Mucosa of descending colon (tissue), 3 donors: ENCODE results near the gene SIGLEC1. TPM values are rescaled to one million over a fixed set of nuclear protein-coding genes. Genes with fewer than 3 reads are reported as not detected.

Source experiments
- ATAC-seq: fragments of 200-7000 bp; cut with Tn5 transposase; one replicate; pipeline ENCODE4 v1.9.1; 2020; ENCODE audit warnings: mild to moderate bottlenecking, moderate library complexity
- DNase-seq, 3 donors: peaks; one replicate each; pipeline ENCODE4 v3.0.0-alpha.2; 2020
- H3K36me3 ChIP-seq: fragments of 200-600 bp; one replicate; pipeline ENCODE4 v1.8.0; 2021; ENCODE audit warnings: low read depth, mild to moderate bottlenecking
- H3K4me1 ChIP-seq: fragments of 200-600 bp; one replicate; pipeline ENCODE4 v1.8.0; 2021; ENCODE audit warnings: low read depth, mild to moderate bottlenecking
- H3K4me3 ChIP-seq: fragments of 200-600 bp; one replicate; pipeline ENCODE4 v1.8.0; 2021; ENCODE audit warnings: mild to moderate bottlenecking
- H3K9me3 ChIP-seq: fragments of 200-600 bp; one replicate; pipeline ENCODE4 v1.8.0; 2021; ENCODE audit warnings: mild to moderate bottlenecking
- intact Hi-C, 2 donors: fragments of 100-400 bp; cut with DNase I in 1 of 2; cut with micrococcal nuclease in 1 of 2; formaldehyde crosslinking; loops; one replicate each; pipeline versions ENCODE4 v1.11.0 to v1.11.1; 2022; cut with DNase I, micrococcal nuclease
- total RNA-seq, 3 donors: library from RNA; stranded (reverse); fragmentation: NEBNext Ultra II Directional in 2 of 3; extraction: Animal tissue kit (Norgen Biotek cat#: 25700) in 2 of 3; gene quantifications; one replicate each; pipeline versions ENCODE4 v1.2.1 to v1.2.4, GENCODE V29; 2021 to 2023
- TF ChIP-seq, protein P1 (sequence below): fragments of 200-600 bp; IDR thresholded peaks from one replicate; pipeline ENCODE4 v1.8.0; 2022; ENCODE audit warnings: antibody characterized with exemption, mild to moderate bottlenecking
- donor health status: DM: no; HTN: no; CAD: no; lungs with moderate emphysema.
- donor health status: DM: no; HTN: no; CAD: no.
- donor health status: DM: no; HTN: yes; CAD: no.

Gene SIGLEC1
- total RNA-seq, 3 donors from 2014 or later = 3.3 to 21.7 (median 12.2) TPM

DNA sequence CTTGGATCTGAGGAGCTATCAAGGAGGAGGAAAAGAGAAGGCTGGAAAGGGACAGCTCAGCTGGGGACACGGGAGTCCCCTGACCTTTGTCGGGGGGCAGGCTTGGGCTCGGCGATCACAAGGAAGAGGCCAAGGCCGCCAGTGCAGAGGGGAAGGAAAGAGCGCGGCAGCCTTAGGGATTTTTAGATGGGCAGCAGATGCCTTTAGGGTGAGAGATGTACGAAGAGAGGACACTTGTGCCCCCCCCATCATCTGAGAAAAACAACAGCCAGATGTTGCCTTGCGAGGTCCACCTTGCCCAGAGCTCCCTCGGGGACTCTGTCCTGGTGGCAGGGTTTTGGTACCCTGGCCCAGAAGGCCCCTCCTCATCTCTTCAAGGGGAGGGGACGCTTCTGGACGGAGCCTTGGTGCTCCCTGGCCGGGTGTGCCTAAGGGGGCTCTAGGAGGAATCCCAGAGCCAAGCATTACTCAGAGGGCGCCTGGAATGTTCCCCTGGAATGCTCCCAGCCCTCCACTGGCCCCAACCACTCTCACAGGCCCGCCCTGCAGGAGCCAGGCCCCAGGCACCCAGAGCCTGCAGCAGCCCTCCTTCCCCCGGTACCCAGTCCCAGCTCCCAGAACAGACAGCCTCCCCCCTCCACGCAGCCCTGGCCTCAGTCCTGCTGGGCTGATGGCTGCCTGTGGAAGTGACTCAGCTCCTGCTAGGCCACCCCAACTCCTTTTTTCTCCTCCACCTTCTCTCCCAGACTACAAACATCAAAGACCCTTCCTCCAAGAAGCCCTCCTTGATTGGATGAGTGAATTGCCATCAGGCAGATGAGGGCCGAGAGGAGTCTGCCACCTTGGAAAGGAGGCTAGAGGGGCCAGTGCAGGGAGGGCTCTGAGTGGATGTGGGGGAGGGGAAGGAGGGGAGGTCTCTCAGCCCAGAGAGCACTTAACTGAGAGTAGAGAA is 32.4 kb downstream of the SIGLEC1 start:
- Histone ChIP-seq H3K36me3 (no peaks in the 10 kb centered on the region), H3K4me1 (no peaks in the 10 kb centered on the region), H3K4me3 (no peak overlapping the region), H3K9me3 (no peaks in the 10 kb centered on the region)
- ATAC-seq = peak; percentile 17
- intact Hi-C loops = loop anchor here (5.0 to 10.0 kb wide), 2 partner anchors 32 to 395 kb away; partner anchors contain the start of gene SIGLEC1 (in 2 of the 2)
- TF ChIP-seq, protein P1, sequence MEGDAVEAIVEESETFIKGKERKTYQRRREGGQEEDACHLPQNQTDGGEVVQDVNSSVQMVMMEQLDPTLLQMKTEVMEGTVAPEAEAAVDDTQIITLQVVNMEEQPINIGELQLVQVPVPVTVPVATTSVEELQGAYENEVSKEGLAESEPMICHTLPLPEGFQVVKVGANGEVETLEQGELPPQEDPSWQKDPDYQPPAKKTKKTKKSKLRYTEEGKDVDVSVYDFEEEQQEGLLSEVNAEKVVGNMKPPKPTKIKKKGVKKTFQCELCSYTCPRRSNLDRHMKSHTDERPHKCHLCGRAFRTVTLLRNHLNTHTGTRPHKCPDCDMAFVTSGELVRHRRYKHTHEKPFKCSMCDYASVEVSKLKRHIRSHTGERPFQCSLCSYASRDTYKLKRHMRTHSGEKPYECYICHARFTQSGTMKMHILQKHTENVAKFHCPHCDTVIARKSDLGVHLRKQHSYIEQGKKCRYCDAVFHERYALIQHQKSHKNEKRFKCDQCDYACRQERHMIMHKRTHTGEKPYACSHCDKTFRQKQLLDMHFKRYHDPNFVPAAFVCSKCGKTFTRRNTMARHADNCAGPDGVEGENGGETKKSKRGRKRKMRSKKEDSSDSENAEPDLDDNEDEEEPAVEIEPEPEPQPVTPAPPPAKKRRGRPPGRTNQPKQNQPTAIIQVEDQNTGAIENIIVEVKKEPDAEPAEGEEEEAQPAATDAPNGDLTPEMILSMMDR = no peak
- peak in 2 of 3 donors; percentile 15 to 44 for DNase-seq

- H3K36me3 ChIP-seq = no peaks in the 10 kb centered on the region
- DNase-seq = no peak
- TF ChIP-seq, protein P1 = no peak
- intact Hi-C loops = loop anchor here (5.0 to 10.0 kb wide), 2 partner anchors 33 to 396 kb away; partner anchors contain the start of gene SIGLEC1 (in 2 of the 2)
- ATAC-seq = no peak
- no peaks in the 10 kb centered on the region for H3K4me1 ChIP-seq
- H3K4me3 ChIP-seq = no peak overlapping the region
- no peaks in the 10 kb centered on the region for H3K9me3 ChIP-seq
Observed at GRCh38 chr20:3678856-3679720, 33.3 kb downstream of the SIGLEC1 start.

DNA sequence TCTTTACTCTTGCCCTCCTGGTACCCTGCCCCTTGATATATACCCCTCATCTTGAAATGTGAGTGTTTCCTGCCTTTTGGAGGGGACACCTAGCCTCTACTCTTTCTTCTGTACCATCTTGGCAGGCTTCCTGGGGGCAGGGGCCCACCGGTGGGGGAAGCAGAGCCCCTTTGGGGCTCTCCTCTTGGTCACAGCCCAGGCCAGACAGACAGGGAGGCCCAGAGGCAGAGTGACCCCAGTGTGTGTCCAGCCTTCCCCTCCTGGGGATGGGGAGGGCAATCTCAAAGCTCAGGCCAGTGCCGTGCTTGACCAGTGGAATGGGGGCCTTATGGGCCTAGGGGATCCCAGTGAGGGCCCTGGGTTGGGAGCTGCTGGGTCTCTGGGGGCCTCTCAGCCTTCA is 34.2 kb downstream of the SIGLEC1 start:
- no peak for DNase-seq
- H3K4me1 ChIP-seq = no peaks in the 10 kb centered on the region
- no peak for ATAC-seq
- intact Hi-C loops = loop anchor here (5.0 to 10.0 kb wide), 2 partner anchors 34 to 397 kb away; partner anchors contain the start of gene SIGLEC1 (in 2 of the 2)
- TF ChIP-seq, protein P1 = no peak
- H3K4me3 ChIP-seq = no peak overlapping the region
- H3K36me3 ChIP-seq = no peaks in the 10 kb centered on the region
- no peaks in the 10 kb centered on the region for H3K9me3 ChIP-seq

DNA sequence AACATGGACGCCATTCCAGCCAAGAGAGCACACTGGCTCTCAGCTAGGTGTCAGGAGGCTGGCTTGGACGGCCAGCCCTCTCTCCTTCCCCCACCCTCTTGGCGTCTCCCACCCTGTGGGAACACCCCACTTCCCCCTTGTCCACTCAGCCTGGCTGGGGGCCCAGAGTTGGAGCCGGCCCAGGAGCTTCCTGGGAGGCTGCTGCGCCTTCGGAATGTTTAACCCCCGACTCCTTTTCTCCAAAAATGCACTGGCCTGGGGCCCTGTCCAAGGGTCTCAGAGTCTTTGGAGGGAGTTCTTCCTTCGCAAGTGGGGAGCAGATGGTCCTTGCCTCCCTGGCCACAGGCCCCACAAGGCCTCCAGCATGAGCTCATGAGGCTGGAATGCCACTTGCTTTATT is 34.7 kb downstream of the SIGLEC1 start:
- intact Hi-C loops = loop anchor here (5.0 to 10.0 kb wide), 2 partner anchors 35 to 397 kb away; partner anchors contain the start of gene SIGLEC1 (in 2 of the 2)
- no peak for ATAC-seq
- peak in 1 of 3 donors; percentile 40 for DNase-seq
- Histone ChIP-seq H3K9me3 (no peaks in the 10 kb centered on the region), H3K4me3 (no peak overlapping the region), H3K4me1 (no peaks in the 10 kb centered on the region), H3K36me3 (no peaks in the 10 kb centered on the region)
- TF ChIP-seq, protein P1 = no peak
